Naive thymus-derived CD4-positive, alpha-beta T cell (primary cell): ENCODE results near the gene MAP3K13. TPM values are rescaled to one million over a fixed set of nuclear protein-coding genes. Genes with fewer than 3 reads are reported as not detected.
"Not testable (repeated sequence)": the region's sequence is repeated elsewhere in the genome, so short reads cannot be mapped to it uniquely, and the experiment has no call there.

Experiments used
- ATAC-seq: fragments of 150-1000 bp; cut with Tn5 transposase; 2 replicates; pipeline ENCODE4 v1.10.0; 2021; ENCODE audit warnings: mild to moderate bottlenecking, moderate library complexity
- CTCF ChIA-PET: fragments of 350-600 bp; sonication (Branson Sonifier 250); formaldehyde crosslinking; loops from one replicate; lab custom pipeline; 2021; ENCODE audit warnings: antibody characterized with exemption; lab: Charles Lee
- POLR2A ChIA-PET: fragments of 350-600 bp; sonication (Branson Sonifier 250); formaldehyde crosslinking; loops from one replicate; lab custom pipeline; 2021; ENCODE audit warnings: antibody characterized with exemption, inconsistent platforms; lab: Charles Lee
- DNase-seq, 9 donors: peaks; one replicate each; pipeline versions ENCODE4 v3.0.0 to v3.0.0-alpha.2; 2020 to 2022; ENCODE audit warnings: mixed read lengths in 1 of 9
- H3K27ac ChIP-seq: one replicate; pipeline ENCODE4 v1.7.0; 2013; ENCODE audit warnings: mild to moderate bottlenecking, low read depth, low read length, moderate library complexity
- H3K27me3 ChIP-seq, 2 donors: one replicate each; pipeline ENCODE4 v1.7.0; 2013; ENCODE audit warnings: low read length in 2 of 2, mild to moderate bottlenecking in 2 of 2, moderate library complexity in 2 of 2; ENCODE audit not compliant: control insufficient read depth in 2 of 2, insufficient read depth in 2 of 2
- H3K36me3 ChIP-seq, 3 experiments: 1 replicate in 2 of 3; 2 replicates in 1 of 3; pipeline ENCODE4 v1.7.0; 2013; ENCODE audit warnings: low read length in 3 of 3, mild to moderate bottlenecking in 3 of 3, moderate library complexity in 1 of 3; ENCODE audit not compliant: insufficient read depth in 3 of 3, control insufficient read depth in 2 of 3
- H3K4me1 ChIP-seq, 2 donors: one replicate each; pipeline ENCODE4 v1.7.0; 2013; ENCODE audit warnings: low read length in 2 of 2, mild to moderate bottlenecking in 2 of 2, moderate library complexity in 1 of 2; ENCODE audit not compliant: control insufficient read depth in 2 of 2, insufficient read depth in 2 of 2
- H3K4me3 ChIP-seq: 2 replicates; pipeline ENCODE4 v1.7.0; 2013; ENCODE audit warnings: mild to moderate bottlenecking, low read length
- H3K9me3 ChIP-seq, 3 experiments: 1 replicate in 2 of 3; 2 replicates in 1 of 3; pipeline ENCODE4 v1.7.0; 2013; ENCODE audit warnings: low read length in 3 of 3; ENCODE audit not compliant: control insufficient read depth in 2 of 3
- H3K27ac Mint-ChIP-seq, 9 donors: one replicate each; pipeline ENCODE4 v1.8.0; 2020 to 2022; ENCODE audit warnings: mixed read lengths in 9 of 9, mild to moderate bottlenecking in 8 of 9, moderate library complexity in 5 of 9, inconsistent platforms in 2 of 9
- H3K27me3 Mint-ChIP-seq, 5 donors: one replicate each; pipeline ENCODE4 v1.8.0; 2021 to 2022; ENCODE audit warnings: mixed read lengths in 5 of 5, mild to moderate bottlenecking in 1 of 5
- H3K36me3 Mint-ChIP-seq, 5 donors: one replicate each; pipeline ENCODE4 v1.8.0; 2020 to 2022; ENCODE audit warnings: mixed read lengths in 5 of 5, mild to moderate bottlenecking in 3 of 5, inconsistent platforms in 1 of 5
- H3K4me1 Mint-ChIP-seq, 7 donors: one replicate each; pipeline ENCODE4 v1.8.0; 2020 to 2022; ENCODE audit warnings: mixed read lengths in 7 of 7, mild to moderate bottlenecking in 3 of 7, inconsistent platforms in 1 of 7
- H3K4me3 Mint-ChIP-seq, 10 donors: one replicate each; pipeline ENCODE4 v1.8.0; 2020 to 2022; ENCODE audit warnings: mild to moderate bottlenecking in 10 of 10, mixed read lengths in 10 of 10, moderate library complexity in 6 of 10, inconsistent platforms in 2 of 10
- H3K9me3 Mint-ChIP-seq, 11 donors: one replicate each; pipeline ENCODE4 v1.8.0; 2020 to 2022; ENCODE audit warnings: mixed read lengths in 11 of 11, mild to moderate bottlenecking in 4 of 11, inconsistent platforms in 1 of 11, moderate library complexity in 1 of 11
- intact Hi-C, 2 donors: fragments of 100-400 bp; cut with micrococcal nuclease; formaldehyde crosslinking; loops; one replicate each; pipeline ENCODE4 v1.15.1; 2023
- polyA plus RNA-seq, 2 donors: library from polyadenylated mRNA; unstranded; fragments of 300-500 nt; fragmentation: Illumina TruSeq; gene quantifications; one replicate each; pipeline ENCODE4 v1.2.3, GENCODE V29; 2021
- total RNA-seq, 6 experiments: library from RNA in 5 of 6; stranded (reverse) in 5 of 6; gene quantifications; 1 replicate in 5 of 6; 2 replicates in 1 of 6; pipeline ENCODE4 v1.2.3 and lab custom pipeline; 2021 to 2026

MAP3K13 gene
- total and polyA plus RNA-seq, 7 experiments from 2014 or later = 6.2 to 53.8 (median 9.4) TPM

- peaks cover 5 to 44% (median 31%) of the 10 kb centered on the region in 5 donors for H3K36me3 Mint-ChIP-seq
- POLR2A ChIA-PET, H3K27me3 ChIP-seq, H3K27me3 Mint-ChIP-seq, H3K27ac Mint-ChIP-seq, H3K4me1 Mint-ChIP-seq, H3K27ac ChIP-seq, ATAC-seq, H3K9me3 Mint-ChIP-seq, H3K4me3 Mint-ChIP-seq, H3K9me3 ChIP-seq, DNase-seq, CTCF ChIA-PET, H3K36me3 ChIP-seq, H3K4me3 ChIP-seq, intact Hi-C loops, H3K4me1 ChIP-seq: not testable (repeated sequence)
These were observed 112.0 kb downstream of the MAP3K13 start for GRCh38 chr3:185474922-185475321.

- ChIA-PET CTCF (no interaction called here), POLR2A (no interaction called here)
- no peak overlapping the region for H3K27ac ChIP-seq
- peaks cover 5 to 59% (median 34%) of the 10 kb centered on the region in 5 donors for H3K36me3 Mint-ChIP-seq
- H3K4me1 ChIP-seq = no peaks in the 10 kb centered on the region
- no peaks in the 10 kb centered on the region for H3K9me3 ChIP-seq
- peaks cover 0 to 2% (median 0%) of the 10 kb centered on the region in 7 donors for H3K4me1 Mint-ChIP-seq
- H3K27me3 ChIP-seq = no peaks in the 10 kb centered on the region
- H3K27ac Mint-ChIP-seq = no peak overlapping the region
- no peak for ATAC-seq
- no peak overlapping the region for H3K4me3 ChIP-seq
- peaks cover 0 to 8% (median 0%) of the 10 kb centered on the region in 3 experiments for H3K36me3 ChIP-seq
- DNase-seq = no peak
- no peak overlapping the region for H3K4me3 Mint-ChIP-seq
- H3K27me3 Mint-ChIP-seq = no peaks in the 10 kb centered on the region
- intact Hi-C loops = no loop called here
- peaks cover 0 to 4% (median 0%) of the 10 kb centered on the region in 11 donors for H3K9me3 Mint-ChIP-seq
These were observed 114.4 kb downstream of the MAP3K13 start for GRCh38 chr3:185477316-185477715.

GRCh38 chr3:185479373-185479945, 116.5 kb downstream of the MAP3K13 start:
- Histone ChIP-seq H3K9me3 (no peaks in the 10 kb centered on the region), H3K27ac (no peak overlapping the region), H3K4me1 (peaks cover 0 to 5% of the 10 kb centered on the region in 2 donors), H3K36me3 (no peaks in the 10 kb centered on the region), H3K27me3 (no peaks in the 10 kb centered on the region), H3K4me3 (no peak overlapping the region)
- Mint-ChIP-seq H3K9me3 (peaks cover 0 to 8% (median 0%) of the 10 kb centered on the region in 11 donors), H3K4me3 (no peak overlapping the region), H3K36me3 (peaks cover 5 to 53% (median 35%) of the 10 kb centered on the region in 5 donors), H3K27ac (no peak overlapping the region), H3K27me3 (no peaks in the 10 kb centered on the region), H3K4me1 (peaks cover 9 to 14% (median 12%) of the 10 kb centered on the region in 7 donors)
- intact Hi-C loops = no loop called here
- CTCF ChIA-PET = no interaction called here
- no peak for DNase-seq
- POLR2A ChIA-PET = no interaction called here
- ATAC-seq = no peak

GRCh38 chr3:185484296-185484695, 121.4 kb downstream of the MAP3K13 start:
- no peaks in the 10 kb centered on the region for H3K27me3 Mint-ChIP-seq
- POLR2A ChIA-PET = no interaction called here
- CTCF ChIA-PET = no interaction called here
- H3K9me3 Mint-ChIP-seq = peaks cover 0 to 8% (median 0%) of the 10 kb centered on the region in 11 donors
- Histone ChIP-seq H3K4me1 (peaks cover 0 to 5% of the 10 kb centered on the region in 2 donors), H3K27me3 (no peaks in the 10 kb centered on the region), H3K4me3 (no peak overlapping the region), H3K27ac (no peak overlapping the region), H3K9me3 (no peaks in the 10 kb centered on the region), H3K36me3 (peaks cover 0 to 22% (median 0%) of the 10 kb centered on the region in 3 experiments)
- no peak overlapping the region for H3K4me3 Mint-ChIP-seq
- peaks cover 9 to 14% (median 12%) of the 10 kb centered on the region in 7 donors for H3K4me1 Mint-ChIP-seq
- intact Hi-C loops = no loop called here
- no peak for ATAC-seq
- no peak for DNase-seq
- no peak overlapping the region for H3K27ac Mint-ChIP-seq
- peaks cover 6 to 59% (median 41%) of the 10 kb centered on the region in 5 donors for H3K36me3 Mint-ChIP-seq

- Mint-ChIP-seq H3K27ac (no peak overlapping the region), H3K9me3 (peaks cover 0 to 6% (median 0%) of the 10 kb centered on the region in 11 donors), H3K4me3 (no peak overlapping the region), H3K36me3 (peaks cover 12 to 55% (median 39%) of the 10 kb centered on the region in 5 donors), H3K27me3 (no peaks in the 10 kb centered on the region), H3K4me1 (peaks cover 9 to 15% (median 14%) of the 10 kb centered on the region in 7 donors)
- ATAC-seq = no peak
- H3K9me3 ChIP-seq = no peaks in the 10 kb centered on the region
- no peak for DNase-seq
- H3K27me3 ChIP-seq = no peaks in the 10 kb centered on the region
- POLR2A ChIA-PET = interaction anchor here (0.6 kb wide), 1 partner anchor 21 kb away, joined by 3 read pairs; no protein-coding TSS in a partner anchor
- H3K27ac ChIP-seq = no peak overlapping the region
- intact Hi-C loops = no loop called here
- H3K36me3 ChIP-seq = peaks cover 0 to 41% (median 3%) of the 10 kb centered on the region in 3 experiments
- no peak overlapping the region for H3K4me3 ChIP-seq
- H3K4me1 ChIP-seq = peaks cover 0 to 5% of the 10 kb centered on the region in 2 donors
- CTCF ChIA-PET = no interaction called here
These were observed 123.5 kb downstream of the MAP3K13 start for GRCh38 chr3:185486394-185486793.

- no peak for ATAC-seq
These were observed 125.5 kb downstream of the MAP3K13 start for GRCh38 chr3:185488465-185488864.

GRCh38 chr3:185489462-185489861, 126.5 kb downstream of the MAP3K13 start:
- Histone ChIP-seq H3K27me3 (no peaks in the 10 kb centered on the region), H3K9me3 (no peaks in the 10 kb centered on the region), H3K4me1 (no peaks in the 10 kb centered on the region), H3K4me3 (no peak overlapping the region), H3K36me3 (peaks cover 0 to 62% (median 3%) of the 10 kb centered on the region in 3 experiments), H3K27ac (no peak overlapping the region)
- ChIA-PET CTCF (no interaction called here), POLR2A (no interaction called here)
- Mint-ChIP-seq H3K36me3 (peaks cover 12 to 59% (median 41%) of the 10 kb centered on the region in 5 donors), H3K9me3 (no peaks in the 10 kb centered on the region), H3K27me3 (no peaks in the 10 kb centered on the region), H3K27ac (no peak overlapping the region), H3K4me3 (no peak overlapping the region), H3K4me1 (peaks cover 0 to 12% (median 11%) of the 10 kb centered on the region in 7 donors)
- intact Hi-C loops = no loop called here
- no peak for ATAC-seq
- no peak for DNase-seq

More at GRCh38 chr3:185488465-185488864, 125.5 kb downstream of the MAP3K13 start:
- Histone ChIP-seq H3K4me1 (no peaks in the 10 kb centered on the region), H3K27ac (no peak overlapping the region), H3K9me3 (no peaks in the 10 kb centered on the region), H3K36me3 (peaks cover 0 to 52% (median 3%) of the 10 kb centered on the region in 3 experiments), H3K27me3 (no peaks in the 10 kb centered on the region), H3K4me3 (no peak overlapping the region)
- Mint-ChIP-seq H3K4me1 (peaks cover 0 to 11% (median 7%) of the 10 kb centered on the region in 7 donors), H3K9me3 (no peaks in the 10 kb centered on the region), H3K4me3 (no peak overlapping the region), H3K27me3 (no peaks in the 10 kb centered on the region), H3K36me3 (peaks cover 12 to 52% (median 35%) of the 10 kb centered on the region in 5 donors), H3K27ac (no peak overlapping the region)
- no peak for DNase-seq
- ChIA-PET POLR2A (no interaction called here), CTCF (no interaction called here)
- intact Hi-C loops = no loop called here
